Neural cell (in vitro differentiated cells): ENCODE results near the gene GLTPD2.

Experiments used
- CTCF ChIP-seq: fragments of 450-650 bp; IDR thresholded peaks from 2 replicates; pipeline ENCODE4 v1.5.1; 2014; ENCODE audit warnings: antibody characterized with exemption, mild to moderate bottlenecking, moderate library complexity; ENCODE audit not compliant: poor library complexity, severe bottlenecking
- EP300 ChIP-seq: fragments of 450-650 bp; conservative IDR thresholded peaks from 2 replicates; pipeline ENCODE4 v1.6.1; 2014; ENCODE audit warnings: antibody characterized with exemption, mild to moderate bottlenecking, moderate library complexity; ENCODE audit not compliant: poor library complexity, severe bottlenecking
- EZH2 ChIP-seq: fragments of 200-600, 300-800 bp; shearing (Covaris generic), sonication (generic); IDR thresholded peaks from 2 replicates; pipeline ENCODE4 v1.6.1; 2014; ENCODE audit warnings: antibody characterized with exemption, low read length, borderline replicate concordance, mild to moderate bottlenecking; ENCODE audit not compliant: insufficient read depth, poor library complexity, severe bottlenecking
- MXI1 ChIP-seq: fragments of 450-650 bp; conservative IDR thresholded peaks from 2 replicates; pipeline ENCODE4 v1.6.1; 2014; ENCODE audit warnings: antibody characterized with exemption, mild to moderate bottlenecking; ENCODE audit not compliant: poor library complexity, severe bottlenecking
- POLR2AphosphoS5 ChIP-seq: IDR thresholded peaks from 2 replicates; pipeline ENCODE4 v1.6.1; 2012
- RAD21 ChIP-seq: fragments of 450-650 bp; conservative IDR thresholded peaks from 2 replicates; pipeline ENCODE4 v1.6.1; 2014; ENCODE audit warnings: antibody characterized with exemption, mild to moderate bottlenecking, moderate library complexity
- REST ChIP-seq: IDR thresholded peaks from 2 replicates; pipeline ENCODE4 v1.6.1; 2012; ENCODE audit warnings: borderline replicate concordance
- TAF1 ChIP-seq: IDR thresholded peaks from 2 replicates; pipeline ENCODE4 v1.6.1; 2012; ENCODE audit warnings: low read depth

- TF ChIP-seq TAF1 (no peak), EZH2 (no peak), RAD21 (no peak), EP300 (no peak), POLR2AphosphoS5 (no peak), CTCF (no peak), MXI1 (no peak), REST (no peak)
These were observed 23.9 kb downstream of the GLTPD2 start for GRCh38 chr17:4812690-4813089.
